ENCODE data around the gene RNASE1. TPM values are rescaled to one million over a fixed set of nuclear protein-coding genes. Genes with fewer than 3 reads are reported as not detected.

Gene RNASE1
- total RNA-seq, 1 experiment from 2014 or later: not detected

DNA sequence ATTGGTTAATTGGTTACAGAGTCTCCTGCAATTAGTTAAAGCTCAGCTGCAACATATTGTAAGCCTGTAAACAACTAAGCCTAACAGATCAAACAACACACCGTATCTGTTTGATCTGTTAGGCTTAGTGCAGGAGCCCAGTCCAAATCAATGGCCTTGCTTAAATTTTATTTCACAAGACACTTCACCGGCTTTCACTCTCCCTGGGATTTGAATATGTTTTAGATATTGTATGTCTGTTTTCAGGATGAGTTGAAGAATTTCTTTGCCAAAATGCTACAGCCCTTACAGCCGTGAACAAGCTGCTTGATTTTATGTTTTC is 5.5 kb upstream of the RNASE1 start:
- DNase-seq (ENCODE audit: low read depth): no peak

DNA sequence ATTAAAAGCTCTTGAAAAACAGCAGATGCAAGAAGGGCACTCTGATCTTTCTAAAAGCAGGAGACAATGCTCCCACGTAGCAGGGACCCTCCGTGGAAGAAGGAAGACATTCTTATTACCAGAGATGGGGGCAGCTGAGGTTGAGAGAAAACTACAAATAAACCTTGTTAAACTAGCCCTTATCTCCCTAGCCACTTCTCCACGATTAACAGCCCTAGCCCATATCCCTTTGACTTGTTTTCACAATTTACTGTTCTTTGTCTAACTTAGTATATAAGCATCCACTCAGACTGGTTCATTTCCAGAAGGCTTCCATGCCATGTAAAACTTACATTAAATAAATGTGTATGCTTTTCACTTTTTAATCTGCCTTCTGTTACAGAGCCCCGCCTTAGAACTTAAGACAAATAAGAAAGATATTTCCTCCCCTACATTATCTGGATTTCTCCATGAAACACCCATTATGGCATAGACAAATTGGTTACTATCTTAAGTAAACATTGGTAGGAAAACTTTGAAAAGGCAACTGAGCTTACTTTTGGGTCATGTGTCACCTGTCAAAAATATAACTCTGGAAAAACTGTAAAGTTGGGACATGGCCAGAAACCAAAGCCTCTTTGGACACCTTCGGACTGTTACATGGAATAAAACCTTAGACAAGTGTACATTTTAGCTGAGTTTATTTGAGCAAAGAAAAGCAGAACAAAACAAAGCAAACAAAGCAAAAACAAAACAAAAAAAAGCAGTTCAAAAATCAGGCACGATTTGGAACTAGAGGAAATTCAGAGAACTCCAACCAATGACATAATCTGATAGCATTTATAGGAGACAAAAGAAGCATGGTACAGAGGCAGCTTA is 4.9 kb upstream of the RNASE1 start:
- no peak for DNase-seq (ENCODE audit: low read depth)

DNA sequence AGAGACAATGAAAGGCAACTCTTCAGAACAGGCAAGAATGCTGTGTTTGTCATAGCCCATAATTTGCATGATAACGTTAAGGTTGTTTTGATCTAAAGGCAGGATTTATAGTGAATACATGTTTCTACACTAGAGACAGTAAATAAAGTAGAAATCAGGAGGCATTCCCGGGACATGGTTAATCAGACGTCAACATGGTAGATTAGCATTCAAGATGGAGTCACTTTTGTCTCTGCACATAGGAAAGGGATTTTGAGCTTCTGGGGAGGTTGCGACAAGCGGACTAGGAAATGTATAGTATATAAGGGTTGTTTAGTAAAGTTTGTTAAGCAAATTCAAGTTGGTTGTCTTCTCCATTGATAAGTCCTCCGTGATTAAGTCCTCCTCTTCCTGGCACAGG is 2.8 kb upstream of the RNASE1 start:
- DNase-seq (ENCODE audit: low read depth): no peak

DNA sequence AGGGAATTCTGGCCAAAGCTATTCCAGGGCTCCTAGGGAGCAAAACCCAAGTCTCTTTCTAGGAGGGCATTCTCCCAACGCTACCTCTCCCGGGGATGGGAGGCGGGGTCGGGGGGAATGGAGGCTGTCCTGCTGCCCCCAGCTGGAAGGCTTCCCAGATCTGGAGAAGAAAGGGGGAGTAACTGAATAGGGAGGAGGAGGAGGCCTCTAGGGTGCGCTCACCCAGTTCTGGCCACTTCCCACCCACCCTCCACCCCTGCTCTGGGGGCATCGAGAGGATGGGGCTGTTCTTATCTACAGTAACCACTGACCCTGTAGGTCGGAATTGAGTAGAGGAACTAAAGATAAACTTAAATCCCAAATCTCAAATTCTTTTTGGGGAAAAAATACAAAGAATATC is 579 bp upstream of the RNASE1 start:
- DNase-seq (ENCODE audit: low read depth): no peak

DNA sequence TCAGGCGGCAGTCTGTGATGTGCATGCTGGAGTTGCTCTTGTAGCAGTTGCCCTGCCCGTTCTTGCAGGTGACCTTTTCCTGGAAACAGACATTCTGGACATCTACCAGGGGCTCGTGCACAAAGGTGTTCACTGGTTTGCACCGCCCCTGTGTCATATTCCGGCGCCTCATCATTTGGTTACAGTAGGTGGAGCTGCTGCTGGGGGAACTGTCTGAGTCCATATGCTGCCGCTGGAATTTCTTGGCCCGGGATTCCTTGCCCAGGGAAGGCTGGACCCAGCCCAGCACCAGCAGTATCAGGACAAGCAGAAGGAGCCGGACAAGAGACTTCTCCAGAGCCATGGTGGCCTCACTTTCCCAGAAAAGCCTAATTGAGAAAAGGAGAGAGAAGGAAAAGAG is 918 bp downstream of the RNASE1 start:
- DNase-seq (ENCODE audit: low read depth): no peak

DNA sequence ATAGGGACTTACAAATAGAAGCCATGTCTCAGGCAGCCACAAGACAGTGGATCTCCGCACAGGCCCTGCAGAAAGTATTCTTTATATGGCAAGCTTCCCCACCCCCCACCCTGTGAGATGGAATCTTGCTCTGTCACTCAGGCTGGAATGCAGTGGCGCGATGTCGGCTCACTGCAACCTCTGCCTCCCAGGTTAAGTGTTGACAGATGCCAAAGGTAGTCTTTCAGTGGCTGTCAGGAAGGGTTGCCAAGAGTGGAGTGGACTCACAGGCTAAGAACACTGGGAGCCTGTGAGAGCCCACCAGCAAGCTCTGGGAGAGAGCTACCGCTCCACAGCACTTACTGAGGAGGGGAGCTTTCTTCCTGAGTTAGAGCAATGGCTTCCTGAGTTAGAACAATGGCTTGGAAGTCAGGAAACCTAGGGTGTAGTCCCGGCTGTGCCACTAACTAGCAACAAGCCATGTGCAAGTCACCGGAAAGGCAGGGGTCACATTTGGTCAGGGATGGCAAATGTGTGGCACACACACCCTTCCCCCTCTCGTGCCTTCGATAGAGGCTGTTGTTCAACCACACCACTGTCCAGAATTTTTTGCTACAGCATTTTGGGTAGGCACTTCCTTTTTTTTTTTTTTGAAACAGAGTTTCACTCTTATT is 2.6 kb downstream of the RNASE1 start:
- DNase-seq (ENCODE audit: low read depth): no peak

DNA sequence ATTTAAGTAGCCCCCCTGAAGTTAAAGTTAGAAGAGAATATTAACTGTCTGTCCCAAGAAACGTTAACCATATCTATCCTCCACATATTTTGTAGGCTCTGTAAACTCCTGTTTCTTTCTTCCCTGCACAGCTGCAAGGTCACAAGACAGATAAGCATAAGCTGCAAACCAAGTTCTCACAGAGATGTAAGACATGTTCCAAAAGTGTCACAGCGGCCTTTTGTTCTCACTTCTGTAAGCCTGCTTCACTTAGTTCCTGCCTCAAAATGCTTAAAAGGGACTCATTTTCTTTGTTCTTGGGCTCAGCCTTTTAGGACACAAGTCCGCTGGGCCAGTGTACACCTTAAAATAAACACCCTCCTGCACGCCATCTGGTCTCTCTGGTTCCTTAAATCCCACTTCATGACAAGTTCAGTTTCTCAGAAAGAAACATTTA is 3.2 kb downstream of the RNASE1 start:
- no peak for DNase-seq (ENCODE audit: low read depth)

DNA sequence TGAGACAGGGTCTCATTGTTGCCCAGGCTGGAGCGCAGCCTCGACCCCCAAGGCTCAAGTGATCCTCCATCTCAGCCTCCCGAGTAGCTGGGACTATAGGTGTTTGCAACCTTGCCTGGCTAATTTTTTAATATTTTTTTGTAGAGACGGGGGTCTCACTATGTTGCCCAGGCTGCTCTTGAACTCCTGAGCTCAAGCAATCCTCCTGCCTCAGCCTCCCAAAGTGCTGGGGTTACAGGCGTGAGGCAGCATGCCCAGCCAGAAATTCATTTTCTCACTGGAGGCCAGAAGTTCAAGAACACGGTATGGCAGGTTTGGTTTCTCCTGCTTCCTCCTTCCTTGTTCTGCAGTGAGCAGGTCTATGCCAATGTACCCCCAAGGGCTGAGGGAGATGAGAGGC is 3.7 kb downstream of the RNASE1 start:
- DNase-seq (ENCODE audit: low read depth): no peak

DNA sequence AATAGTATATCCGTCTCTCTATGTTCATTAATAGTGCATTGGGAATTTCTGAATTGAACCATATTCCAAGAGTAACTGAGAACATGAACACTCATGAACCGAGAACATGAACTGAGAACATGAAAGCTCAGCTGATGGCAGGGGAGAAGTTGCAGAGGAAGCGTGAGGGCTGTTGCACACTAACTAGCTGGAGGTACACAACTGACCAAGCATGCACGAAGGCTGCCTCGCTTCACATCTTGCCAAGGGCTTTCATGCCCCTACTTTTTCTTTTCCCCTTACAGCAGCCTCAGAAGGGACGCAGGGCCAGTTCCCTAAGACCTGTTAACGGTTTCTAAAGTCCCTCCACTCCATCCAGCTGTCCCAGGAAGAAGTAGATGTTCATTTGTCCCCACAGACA is 4.3 kb downstream of the RNASE1 start:
- DNase-seq (ENCODE audit: low read depth): no peak

DNA sequence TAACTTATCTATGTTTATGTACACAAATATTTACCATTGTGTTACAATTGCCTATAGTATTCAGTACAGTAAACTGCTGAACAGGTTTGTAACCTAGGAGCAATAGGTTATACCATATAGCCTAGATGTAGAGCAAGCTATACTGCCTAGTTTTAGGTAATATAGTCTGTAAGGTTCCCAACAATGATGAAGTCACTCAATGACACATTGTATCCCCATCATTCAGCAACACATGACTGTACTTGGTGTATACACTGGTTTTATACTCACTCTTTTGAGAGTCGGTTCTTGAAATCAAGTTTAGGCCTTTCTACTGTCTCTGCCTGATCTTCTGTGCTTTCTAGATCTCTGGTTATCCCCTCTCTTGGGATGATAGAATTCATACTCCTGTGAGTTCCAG is 5.5 kb downstream of the RNASE1 start:
- no peak for DNase-seq (ENCODE audit: low read depth)

DNA sequence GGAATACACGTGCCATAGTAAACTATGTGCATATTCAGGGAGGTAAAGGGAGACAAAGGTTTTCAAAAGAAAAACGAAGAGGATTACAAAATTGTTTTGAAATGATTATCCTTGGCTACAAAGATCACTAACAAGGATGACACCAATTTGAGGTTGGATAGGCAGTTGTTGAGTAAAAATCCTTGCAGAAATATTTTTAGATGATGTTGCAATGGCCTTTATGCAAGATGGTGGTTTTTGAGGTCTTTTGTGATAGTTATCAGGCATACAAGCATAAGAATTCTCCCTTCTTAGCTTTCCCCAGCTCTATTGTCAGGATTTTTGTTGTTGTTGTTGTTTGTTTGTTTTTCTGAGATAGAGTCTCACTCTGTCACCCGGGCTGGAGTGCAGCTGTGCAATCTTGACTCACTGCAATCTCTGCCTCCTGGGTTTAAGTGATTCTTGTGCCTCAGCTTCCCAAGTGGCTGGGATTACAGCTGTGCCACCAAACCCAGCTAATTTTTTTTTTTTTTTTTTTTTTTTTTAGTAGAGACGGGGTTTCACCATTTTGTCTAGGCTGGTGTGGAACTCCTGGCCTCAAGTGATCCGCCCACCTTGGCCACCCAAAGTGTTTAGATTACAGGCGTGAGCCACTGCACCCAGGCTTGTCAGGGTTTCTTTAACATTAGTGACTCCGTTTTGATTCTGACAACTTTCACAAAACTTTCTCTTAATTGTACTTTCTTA is 7.8 kb downstream of the RNASE1 start:
- DNase-seq (ENCODE audit: low read depth): peak; percentile 5

DNA sequence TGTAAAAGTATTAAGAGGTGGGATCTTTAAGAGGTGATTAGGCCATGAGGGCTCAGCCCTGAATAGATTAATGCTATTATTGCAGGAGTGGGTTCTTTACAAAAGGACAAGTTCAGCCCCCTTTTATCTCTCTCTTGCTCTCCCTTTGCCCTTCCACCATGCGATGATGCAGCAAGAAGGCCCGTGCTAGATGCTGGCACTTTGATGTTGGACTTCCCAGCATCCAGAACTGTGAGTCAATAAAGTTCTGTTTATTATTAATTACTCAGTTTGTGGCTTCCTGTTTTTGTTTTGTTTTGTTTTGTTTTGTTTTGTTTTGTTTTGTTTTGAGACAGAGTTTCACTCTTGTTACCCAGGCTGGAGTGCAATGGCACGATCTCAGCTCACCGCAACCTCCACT is 10.1 kb downstream of the RNASE1 start:
- DNase-seq (ENCODE audit: low read depth): no peak

DNA sequence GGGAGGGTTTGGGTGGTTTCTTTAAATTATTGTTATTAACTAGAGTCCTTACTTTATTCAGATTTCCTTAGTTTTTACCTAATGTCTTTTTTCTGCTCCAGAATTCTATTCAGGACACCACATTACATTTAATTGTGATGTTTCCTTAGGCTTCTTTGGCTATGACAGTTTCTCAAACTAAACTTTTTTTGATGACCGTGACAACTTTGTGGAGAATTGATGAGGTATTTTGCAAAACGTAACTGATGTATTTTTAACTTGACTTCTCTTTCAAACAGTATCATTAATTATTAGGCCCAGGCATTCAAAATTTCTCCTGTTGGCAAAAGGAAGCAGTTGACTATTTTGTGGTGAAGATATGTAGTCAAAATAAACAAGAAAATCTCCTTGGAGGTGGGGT is 11.0 kb downstream of the RNASE1 start:
- DNase-seq (ENCODE audit: low read depth): no peak

DNA sequence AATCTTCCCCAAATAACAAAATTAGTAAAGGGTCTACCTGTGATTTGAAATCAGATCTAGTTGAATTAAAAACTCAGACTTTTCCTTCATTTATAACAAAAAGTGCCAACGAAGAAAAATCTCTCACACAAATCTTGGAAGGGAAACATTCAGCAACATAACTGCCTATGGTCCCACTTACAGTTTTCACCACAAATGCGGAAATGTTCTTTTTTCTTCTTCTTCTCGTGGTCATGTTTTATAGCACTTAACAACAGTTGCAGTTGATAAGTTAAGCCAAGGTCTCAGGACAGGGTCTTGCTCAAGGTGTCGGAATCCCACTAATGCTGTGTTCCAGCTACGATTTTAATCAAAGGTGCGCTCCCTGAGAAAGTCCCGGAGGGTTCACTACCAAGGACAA is 11.5 kb downstream of the RNASE1 start:
- no peak for DNase-seq (ENCODE audit: low read depth)

DNA sequence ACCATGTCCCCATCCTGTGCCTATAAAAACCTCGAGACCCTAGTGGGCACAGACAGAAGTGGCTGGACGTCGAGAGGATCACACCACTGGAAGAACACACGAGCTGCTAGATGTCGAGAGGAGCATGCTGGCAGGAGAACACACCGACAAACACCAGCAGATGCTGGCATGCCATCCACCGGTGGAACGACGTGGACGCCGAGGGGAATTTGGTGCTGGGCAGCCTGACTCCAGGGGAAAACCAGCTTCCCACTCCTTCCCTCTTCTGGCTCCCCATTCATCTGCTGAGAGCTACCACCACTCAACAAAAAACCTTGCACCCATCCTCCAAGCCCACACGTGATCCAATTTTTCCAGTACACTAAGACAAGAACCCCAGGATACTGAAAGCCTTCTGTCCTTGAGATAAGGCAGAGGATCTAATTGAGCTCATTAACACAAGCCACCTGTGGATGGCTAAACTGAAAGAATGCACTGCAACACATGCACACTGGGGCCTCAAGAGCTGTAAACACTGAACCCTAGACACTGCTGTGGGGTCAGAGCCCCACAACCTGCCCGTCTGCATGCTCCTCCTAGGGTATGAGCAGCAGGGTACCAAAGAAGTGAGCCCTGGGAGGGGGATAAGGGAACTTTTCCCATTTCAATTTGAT is 12.1 kb downstream of the RNASE1 start:
- DNase-seq (ENCODE audit: low read depth): no peak

DNA sequence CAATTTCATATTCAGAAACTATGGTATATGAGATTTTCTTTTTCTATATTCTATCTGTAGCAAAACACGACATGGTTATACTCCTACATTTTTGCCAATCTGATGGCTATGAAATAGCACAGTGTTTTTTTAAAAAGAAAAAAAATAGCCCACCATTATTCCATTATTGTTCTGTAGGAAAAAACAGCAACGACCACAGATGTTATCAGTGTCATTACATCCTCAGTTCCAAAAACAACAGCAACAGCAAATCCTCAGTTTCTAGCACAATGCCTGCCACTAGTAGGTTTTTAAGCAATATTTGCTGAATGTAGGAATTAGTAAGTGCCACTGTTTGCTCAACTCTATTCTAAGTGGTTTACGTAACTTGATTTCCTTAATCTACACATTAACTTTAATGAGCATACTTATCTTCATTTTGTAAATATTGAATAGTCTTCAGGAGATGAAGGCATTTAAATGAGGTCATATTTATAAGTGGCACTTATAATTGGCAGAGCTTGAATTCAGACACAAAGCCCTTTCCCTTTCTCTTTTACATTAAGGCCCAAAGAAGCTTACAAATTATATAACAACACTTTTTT is 13.3 kb downstream of the RNASE1 start:
- DNase-seq (ENCODE audit: low read depth): no peak

DNA sequence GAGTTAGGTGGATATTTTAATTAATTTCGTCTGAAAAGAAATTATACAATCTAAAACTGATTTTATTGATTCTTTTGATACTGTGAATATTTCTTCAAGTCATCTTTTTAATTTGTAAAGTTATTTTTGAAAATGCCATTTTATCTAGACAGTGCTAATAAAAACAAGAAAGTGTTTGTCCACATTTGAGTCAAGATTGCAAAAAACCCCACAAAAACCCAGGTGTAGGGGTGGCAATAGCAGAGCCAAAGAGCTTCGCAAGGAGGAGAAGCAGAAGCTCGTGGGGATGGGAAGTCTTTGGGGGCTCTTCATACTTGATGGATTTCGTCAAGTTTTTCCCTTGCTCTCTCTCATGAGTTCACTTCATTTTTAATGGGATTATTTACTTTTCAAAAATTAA is 15.6 kb downstream of the RNASE1 start:
- no peak for DNase-seq (ENCODE audit: low read depth)

DNA sequence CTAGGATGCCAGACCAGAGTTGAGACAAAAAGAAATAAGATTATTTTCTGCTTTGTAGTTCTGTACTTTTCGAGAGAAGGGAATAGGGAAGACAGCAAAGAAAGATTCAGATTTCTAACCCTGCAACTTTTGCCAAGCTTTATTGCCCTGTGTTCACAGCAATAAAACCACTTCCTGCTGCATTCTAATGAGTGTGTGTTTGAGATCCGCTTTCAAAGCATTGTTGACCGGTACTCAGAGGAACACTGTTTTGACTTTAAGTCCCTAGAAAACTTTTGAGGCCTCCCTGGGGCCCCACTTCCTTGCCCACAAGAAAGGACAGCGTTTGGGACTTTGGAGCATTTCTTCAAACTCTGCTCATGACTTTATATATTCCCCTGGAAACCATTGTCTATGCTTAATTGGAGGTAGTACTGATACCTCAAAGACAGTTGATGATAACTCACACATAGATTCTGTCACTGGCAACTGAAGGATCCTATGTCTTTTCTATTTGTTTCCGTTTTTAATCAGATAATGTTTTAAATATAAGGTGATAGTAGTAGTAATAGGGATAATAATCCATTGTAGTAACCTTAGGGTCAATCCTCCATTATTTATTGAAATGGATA is 20.3 kb downstream of the RNASE1 start:
- no peak for DNase-seq (ENCODE audit: low read depth)

DNA sequence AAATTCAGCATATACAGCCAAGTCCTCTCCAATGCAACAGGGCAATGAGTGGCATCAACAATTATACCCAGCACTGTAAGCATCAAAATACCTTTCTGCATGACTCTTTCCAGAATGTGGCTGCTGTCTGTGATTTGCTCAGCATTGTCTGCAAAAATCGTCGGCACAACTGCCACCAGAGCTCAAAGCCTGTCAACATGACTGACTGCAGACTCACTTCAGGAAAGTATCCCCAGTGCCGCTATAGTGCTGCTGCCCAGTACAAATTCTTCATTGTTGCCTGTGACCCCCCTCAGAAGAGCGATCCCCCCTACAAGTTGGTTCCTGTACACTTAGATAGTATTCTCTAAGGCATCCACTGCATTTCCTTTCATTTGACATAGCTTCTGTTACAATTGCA is 20.8 kb downstream of the RNASE1 start:
- DNase-seq (ENCODE audit: low read depth): peak; percentile 1

DNA sequence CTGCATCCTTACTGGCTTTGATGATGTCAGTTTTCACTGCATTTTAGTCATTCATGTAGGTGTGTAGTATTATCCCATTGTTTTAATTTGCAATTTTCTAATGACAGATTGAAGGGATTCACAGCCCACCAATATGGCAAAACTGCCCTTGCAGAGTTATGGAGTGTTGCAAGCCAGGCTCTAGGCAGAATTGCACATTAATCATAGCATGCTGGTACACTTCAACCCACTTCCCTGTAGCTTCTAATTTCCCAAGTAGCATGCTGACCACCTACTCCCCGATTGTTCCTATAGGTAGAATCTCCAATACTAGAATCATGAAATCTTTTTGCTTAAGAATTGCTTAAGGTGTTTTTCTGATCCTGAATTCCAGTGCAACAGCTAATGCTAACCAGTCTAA is 26.7 kb downstream of the RNASE1 start:
- DNase-seq (ENCODE audit: low read depth): no peak

DNA sequence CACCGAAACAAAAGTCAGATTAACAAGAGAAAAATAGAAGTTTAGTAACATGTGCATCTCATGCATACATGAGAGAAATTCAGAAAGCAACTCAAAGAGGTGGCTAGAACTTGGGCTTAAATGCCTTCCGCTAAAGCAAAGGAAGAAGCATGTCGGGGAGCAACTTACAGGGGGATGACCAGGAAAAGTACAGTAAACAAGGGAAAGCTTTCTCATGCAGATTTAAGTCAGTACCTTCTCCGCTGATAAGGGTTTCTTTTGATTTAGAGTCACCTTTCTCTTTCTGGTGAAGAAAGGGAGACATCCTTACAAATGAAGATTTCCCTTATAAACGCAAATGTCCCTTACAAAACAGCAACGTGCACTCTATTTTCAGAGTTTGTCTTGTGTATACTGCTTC is 27.6 kb downstream of the RNASE1 start:
- no peak for DNase-seq (ENCODE audit: low read depth)
